Measurements from ENCODE around the gene STX4. TPM values are rescaled to one million over a fixed set of nuclear protein-coding genes. Genes with fewer than 3 reads are reported as not detected.

The STX4 gene
- total RNA-seq, 1 experiment from 2014 or later, result 85.8 TPM

GRCh38 chr16:31002862-31003341 lies 30.5 kb upstream of the STX4 start:
- ChIA-PET CTCF (interaction anchor here (0.6 kb wide), 1 partner anchor 42 kb away, joined by 5 read pairs; no protein-coding TSS in a partner anchor), POLR2A (ENCODE audit: unreplicated experiment) (interaction anchor here (0.6 kb wide), 3 partner anchors 43 to 1968 kb away, joined by 3 to 4 read pairs (median 3); partner anchors contain the start of gene PRSS8)
- no peaks in the 10 kb centered on the region for H4K20me1 ChIP-seq (ENCODE audit: insufficient read depth)
- no peaks in the 10 kb centered on the region for H3K27me3 ChIP-seq (ENCODE audit: insufficient read depth, low read depth)
- BruUV-seq (replicated peaks), result no TSS peak
- H3K79me2 ChIP-seq (ENCODE audit: low read depth), result no peaks in the 10 kb centered on the region
- intact Hi-C loops (cut with micrococcal nuclease; ENCODE audit: unreplicated experiment), result no loop called here
- TF ChIP-seq EZH2 (IDR thresholded peaks at IDR 0.05; ENCODE audit: low read depth), result no peak
- no peak for TF ChIP-seq CTCF (conservative IDR thresholded peaks at IDR 0.05)
- H3K27ac ChIP-seq, result no peak overlapping the region
- no peak for DNase-seq
- H3K4me2 ChIP-seq, result no peak overlapping the region
- peaks cover 21% of the 10 kb centered on the region for H3K4me1 ChIP-seq (replicated peaks; ENCODE audit: insufficient read depth)
- H3K9me2 ChIP-seq (ENCODE audit: insufficient read depth), result no peaks in the 10 kb centered on the region
- H3K4me3 ChIP-seq, result no peak overlapping the region
- H2AFZ ChIP-seq, result no peak overlapping the region
- H3K36me3 ChIP-seq (ENCODE audit: low read depth), result no peaks in the 10 kb centered on the region
- H3K9me3 ChIP-seq (ENCODE audit: insufficient read depth, low read depth), result no peaks in the 10 kb centered on the region
- peaks cover 35% of the 10 kb centered on the region for H3F3A ChIP-seq (ENCODE audit: insufficient read depth, low read depth)

DNA sequence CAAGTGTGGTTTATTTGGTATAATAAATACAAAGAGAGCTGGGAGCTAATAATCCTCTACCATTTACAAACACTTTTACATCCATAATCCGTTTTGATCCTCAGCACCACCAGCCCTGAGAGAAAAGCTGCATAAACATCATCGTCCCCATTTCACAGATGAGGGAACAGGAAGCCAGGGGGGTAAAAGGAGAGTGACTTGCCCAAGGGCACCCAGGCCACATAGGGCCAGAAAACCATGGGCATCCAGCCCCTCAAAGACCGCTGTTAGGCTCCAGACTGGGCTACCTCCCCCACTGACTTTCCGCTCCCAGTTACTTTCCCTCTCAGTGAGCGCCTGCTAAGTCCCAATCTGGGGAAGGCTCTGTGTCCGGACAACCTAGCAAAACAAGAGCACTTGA lies 29.6 kb upstream of the STX4 start:
- H2AFZ ChIP-seq, result no peak overlapping the region
- no peaks in the 10 kb centered on the region for H3K27me3 ChIP-seq (ENCODE audit: insufficient read depth, low read depth)
- no peak overlapping the region for H3K4me2 ChIP-seq
- peaks cover 19% of the 10 kb centered on the region for H3K4me1 ChIP-seq (replicated peaks; ENCODE audit: insufficient read depth)
- H4K20me1 ChIP-seq (ENCODE audit: insufficient read depth), result no peaks in the 10 kb centered on the region
- BruUV-seq (replicated peaks), result no TSS peak
- H3F3A ChIP-seq (ENCODE audit: insufficient read depth, low read depth), result peaks cover 26% of the 10 kb centered on the region
- H3K79me2 ChIP-seq (ENCODE audit: low read depth), result no peaks in the 10 kb centered on the region
- intact Hi-C loops (cut with micrococcal nuclease; ENCODE audit: unreplicated experiment), result no loop called here
- TF ChIP-seq EZH2 (IDR thresholded peaks at IDR 0.05; ENCODE audit: low read depth), result no peak
- no peak for TF ChIP-seq CTCF (conservative IDR thresholded peaks at IDR 0.05)
- no peaks in the 10 kb centered on the region for H3K36me3 ChIP-seq (ENCODE audit: low read depth)
- no peak for DNase-seq
- ChIA-PET POLR2A (ENCODE audit: unreplicated experiment) (no interaction called here), CTCF (no interaction called here)
- no peaks in the 10 kb centered on the region for H3K9me3 ChIP-seq (ENCODE audit: insufficient read depth, low read depth)
- H3K9me2 ChIP-seq (ENCODE audit: insufficient read depth), result no peaks in the 10 kb centered on the region
- H3K4me3 ChIP-seq, result no peak overlapping the region
- H3K27ac ChIP-seq, result no peak overlapping the region

DNA sequence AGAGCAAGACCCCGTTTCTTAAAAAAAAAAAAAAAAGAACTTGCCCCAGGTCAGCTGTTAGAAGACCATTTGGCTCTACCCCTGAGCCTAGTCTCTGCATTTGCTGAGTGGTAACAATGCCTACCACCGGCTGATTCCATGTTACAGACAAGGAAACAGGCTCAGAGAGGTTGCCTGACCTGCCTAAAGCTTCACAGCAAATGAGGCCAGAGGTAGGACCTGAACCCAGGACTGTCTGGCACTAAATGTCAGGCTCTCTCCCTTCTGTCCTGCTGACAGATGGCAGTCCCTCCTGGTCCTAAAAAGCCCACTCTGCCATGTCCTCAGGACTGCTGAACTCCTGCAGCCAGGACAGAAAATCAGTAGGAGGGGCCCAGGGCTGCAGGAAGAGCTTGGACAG lies 28.7 kb upstream of the STX4 start:
- intact Hi-C loops (cut with micrococcal nuclease; ENCODE audit: unreplicated experiment), result no loop called here
- no peak overlapping the region for H3K4me2 ChIP-seq
- H3K27ac ChIP-seq, result no peak overlapping the region
- H3K36me3 ChIP-seq (ENCODE audit: low read depth), result no peaks in the 10 kb centered on the region
- no peaks in the 10 kb centered on the region for H3K79me2 ChIP-seq (ENCODE audit: low read depth)
- no peak overlapping the region for H3K4me3 ChIP-seq
- peaks cover 17% of the 10 kb centered on the region; the same call in 1 of the 2 replicates for H3F3A ChIP-seq (ENCODE audit: insufficient read depth, low read depth)
- H3K9me2 ChIP-seq (ENCODE audit: insufficient read depth), result no peaks in the 10 kb centered on the region
- no TSS peak for BruUV-seq (replicated peaks)
- no peak for TF ChIP-seq EZH2 (IDR thresholded peaks at IDR 0.05; ENCODE audit: low read depth)
- no peak for TF ChIP-seq CTCF (conservative IDR thresholded peaks at IDR 0.05)
- ChIA-PET CTCF (no interaction called here), POLR2A (ENCODE audit: unreplicated experiment) (interaction anchor here (0.7 kb wide), 1 partner anchor 42 kb away, joined by 8 read pairs; no protein-coding TSS in a partner anchor)
- no peaks in the 10 kb centered on the region for H3K27me3 ChIP-seq (ENCODE audit: insufficient read depth, low read depth)
- DNase-seq, result no peak
- H3K9me3 ChIP-seq (ENCODE audit: insufficient read depth, low read depth), result no peaks in the 10 kb centered on the region
- peaks cover 10% of the 10 kb centered on the region for H3K4me1 ChIP-seq (replicated peaks; ENCODE audit: insufficient read depth)
- no peak overlapping the region for H2AFZ ChIP-seq
- no peaks in the 10 kb centered on the region for H4K20me1 ChIP-seq (ENCODE audit: insufficient read depth)
